GM23248 (cell line): ENCODE data around the gene CDKAL1.

Source experiments
- EZH2 ChIP-seq: fragments of 200-600 bp; sonication (generic); IDR thresholded peaks from 2 replicates; pipeline ENCODE4 v1.6.1; 2018; ENCODE audit warnings: antibody characterized with exemption, mild to moderate bottlenecking; ENCODE audit not compliant: insufficient read depth, poor library complexity, severe bottlenecking
- EZH2phosphoT487 ChIP-seq: fragments of 200-600 bp; sonication (generic); IDR thresholded peaks from 2 replicates; pipeline ENCODE4 v1.6.1; 2018; ENCODE audit warnings: antibody characterized with exemption, moderate library complexity, mild to moderate bottlenecking, low read depth; ENCODE audit not compliant: insufficient read depth

DNA sequence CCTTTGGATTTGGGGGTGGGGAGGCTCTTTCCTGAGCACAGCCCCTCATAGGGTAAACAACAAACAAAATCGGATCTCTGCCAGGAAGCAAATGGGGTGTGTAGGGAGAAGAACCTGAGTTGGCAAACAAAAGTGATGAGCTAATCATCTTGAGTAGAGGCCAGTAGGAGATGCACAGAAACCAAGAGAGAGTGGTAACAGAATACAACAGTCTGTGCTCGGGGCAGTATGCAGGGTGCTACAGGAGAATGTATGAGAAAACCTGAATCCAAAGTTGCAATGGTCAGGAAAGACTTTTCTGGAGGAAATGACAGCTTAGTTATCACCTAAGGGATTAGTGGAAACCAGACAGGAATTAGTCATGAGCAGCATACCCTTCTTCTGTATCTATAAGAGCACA lies 177.8 kb downstream of the CDKAL1 start:
- TF ChIP-seq EZH2 (no peak), EZH2phosphoT487 (no peak)
